A673 (cell line): ENCODE results near the gene WHRN. TPM values are rescaled to one million over a fixed set of nuclear protein-coding genes. Genes with fewer than 3 reads are reported as not detected.
A peak's percentile ranks its signal among the peaks of the same experiment; 100 is the strongest.

Experiments
- BruUV-seq: library from RNA; stranded (reverse); fragments of 400-500 nt; replicated peaks from 2 replicates; lab custom pipeline; 2021; lab: Mats Ljungman, UMichigan
- CTCF ChIA-PET: fragments of 300-600 bp; sonication (Branson Sonifier 250); formaldehyde crosslinking; loops from one replicate; lab custom pipeline; 2022; ENCODE audit warnings: antibody characterized with exemption; lab: Charles Lee
- POLR2A ChIA-PET: fragments of 300-600 bp; sonication (Branson Sonifier 250); formaldehyde crosslinking; loops from one replicate; lab custom pipeline; 2022; ENCODE audit warnings: antibody characterized with exemption; ENCODE audit not compliant: low non-redundant PET; lab: Charles Lee
- DNase-seq: peaks from one replicate; pipeline ENCODE4 v3.0.0-alpha.2; 2015; ENCODE audit warnings: low spot score
- H3K27ac ChIP-seq: fragments of 200-600 bp; sonication (generic); 2 replicates; pipeline ENCODE4 v1.5.1; 2016; ENCODE audit warnings: mixed run types, low read depth, mild to moderate bottlenecking, mixed read lengths, antibody characterized with exemption, low read length; ENCODE audit not compliant: poor library complexity, severe bottlenecking
- H3K27me3 ChIP-seq: fragments of 200-600 bp; sonication (generic); replicated peaks from 2 replicates; pipeline ENCODE4 v1.6.1; 2017; ENCODE audit warnings: mixed run types, low read depth, mild to moderate bottlenecking, mixed read lengths, antibody characterized with exemption, low read length; ENCODE audit not compliant: insufficient read depth, poor library complexity
- H3K36me3 ChIP-seq: fragments of 200-600 bp; sonication (generic); 2 replicates; pipeline ENCODE4 v1.6.1; 2016; ENCODE audit warnings: mixed run types, mild to moderate bottlenecking, mixed read lengths, antibody characterized with exemption, low read length; ENCODE audit not compliant: insufficient read depth, poor library complexity, severe bottlenecking
- H3K4me1 ChIP-seq: fragments of 200-600 bp; sonication (generic); 2 replicates; pipeline ENCODE4 v1.6.1; 2017; ENCODE audit warnings: mixed run types, mild to moderate bottlenecking, mixed read lengths, antibody characterized with exemption, low read length; ENCODE audit not compliant: insufficient read depth, poor library complexity, severe bottlenecking
- H3K4me3 ChIP-seq: fragments of 200-600 bp; sonication (generic); 2 replicates; pipeline ENCODE4 v1.5.1; 2016; ENCODE audit warnings: low read depth, mixed run types, mild to moderate bottlenecking, mixed read lengths, low read length; ENCODE audit not compliant: poor library complexity, severe bottlenecking
- H3K9me3 ChIP-seq: fragments of 200-600 bp; sonication (generic); 2 replicates; pipeline ENCODE4 v1.6.1; 2016; ENCODE audit warnings: mixed run types, low read depth, mild to moderate bottlenecking, mixed read lengths, antibody characterized with exemption, low read length; ENCODE audit not compliant: poor library complexity, severe bottlenecking
- CTCF ChIP-seq: fragments of 300-800, 200-600 bp; sonication (generic); conservative IDR thresholded peaks from 2 replicates; pipeline ENCODE4 v1.5.1; 2017; ENCODE audit warnings: low read depth, mild to moderate bottlenecking, antibody characterized with exemption, low read length, moderate library complexity, mixed read lengths
- EZH2 ChIP-seq: fragments of 200-600 bp; sonication (generic); IDR thresholded peaks from 2 replicates; pipeline ENCODE4 v1.6.1; 2017; ENCODE audit warnings: borderline replicate concordance, low read depth, mild to moderate bottlenecking, mixed read lengths, antibody characterized with exemption, low read length; ENCODE audit not compliant: poor library complexity, severe bottlenecking
- intact Hi-C: fragments of 100-400 bp; cut with micrococcal nuclease; formaldehyde crosslinking; loops from one replicate; pipeline ENCODE4 v1.10.0; 2022; ENCODE audit not compliant: unreplicated experiment
- total RNA-seq: library from RNA; stranded (reverse); gene quantifications from 2 replicates; pipeline ENCODE4 v1.2.3, GENCODE V29; 2021

The WHRN gene
- total RNA-seq, 1 experiment from 2014 or later: 9.1 TPM

- POLR2A ChIA-PET: no interaction called here
- no peaks in the 10 kb centered on the region for H3K9me3 ChIP-seq
- intact Hi-C loops: no loop called here
- no peaks in the 10 kb centered on the region for H3K36me3 ChIP-seq
- TF ChIP-seq EZH2 (no peak), CTCF (no peak)
- peaks cover 10% of the 10 kb centered on the region for H3K27me3 ChIP-seq
- H3K4me1 ChIP-seq: peaks cover 27% of the 10 kb centered on the region
- peak overlapping the region; percentile 27 for H3K4me3 ChIP-seq
- H3K27ac ChIP-seq: peak overlapping the region; percentile 74
- peak; percentile 53 for DNase-seq
- CTCF ChIA-PET: interaction anchor here (0.6 kb wide), 1 partner anchor 86 kb away, joined by 3 read pairs; no protein-coding TSS in a partner anchor
- TSS peak; percentile 11 for BruUV-seq
Measured at GRCh38 chr9:114501796-114502682, 3.2 kb downstream of the WHRN start.

GRCh38 chr9:114500697-114501292 is 4.5 kb downstream of the WHRN start:
- CTCF ChIA-PET: no interaction called here
- H3K4me1 ChIP-seq: peaks cover 24% of the 10 kb centered on the region
- POLR2A ChIA-PET: no interaction called here

More at GRCh38 chr9:114500697-114501292, 4.5 kb downstream of the WHRN start:
- Histone ChIP-seq H3K27me3 (no peaks in the 10 kb centered on the region), H3K4me3 (no peak overlapping the region), H3K9me3 (no peaks in the 10 kb centered on the region), H3K36me3 (no peaks in the 10 kb centered on the region), H3K27ac (no peak overlapping the region)
- DNase-seq: no peak
- TF ChIP-seq CTCF (no peak), EZH2 (no peak)
- intact Hi-C loops: no loop called here
- no TSS peak for BruUV-seq
